Measurements from ENCODE around the gene AUTS2.
A peak's percentile ranks its signal among the peaks of the same experiment; 100 is the strongest.

The AUTS2 gene

DNA sequence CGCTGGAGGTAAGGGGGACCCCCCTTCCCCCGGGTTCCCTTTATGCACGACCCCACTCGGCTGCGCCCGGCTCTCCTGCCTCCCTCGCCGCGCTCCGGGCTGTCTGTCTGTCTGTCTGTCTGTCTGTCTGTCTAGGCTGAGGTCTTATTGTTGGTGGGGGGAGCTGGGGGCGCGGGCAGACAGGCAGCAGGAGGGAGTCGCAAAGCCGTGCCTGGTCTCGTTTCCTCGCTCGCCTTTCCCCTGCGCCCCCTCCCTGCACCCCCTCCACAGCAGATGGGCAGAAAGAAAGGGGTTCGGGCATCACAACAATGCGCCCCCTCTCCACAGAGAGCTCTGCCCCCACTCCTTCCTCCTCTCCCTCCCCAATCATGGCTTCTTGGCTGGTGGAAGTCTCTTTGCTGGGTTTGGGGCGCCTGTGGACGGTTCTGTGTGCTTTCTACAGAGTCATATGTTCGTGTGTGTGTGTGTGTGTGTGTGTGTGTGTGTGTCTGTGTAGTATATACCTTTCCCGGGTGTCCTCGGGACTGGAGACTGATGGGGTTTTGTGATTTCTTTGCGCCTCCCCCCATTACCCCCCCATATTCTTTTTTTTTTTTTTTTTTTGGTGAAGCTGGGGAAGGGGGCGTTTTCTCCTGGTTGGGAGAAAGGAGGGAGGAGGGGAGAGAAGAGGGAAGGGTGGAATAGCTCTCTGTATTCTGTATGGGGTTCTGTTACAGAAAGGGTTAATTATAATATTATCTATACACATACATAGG lies 1.9 kb downstream of the AUTS2 start:
- TF ChIP-seq, protein P1, sequence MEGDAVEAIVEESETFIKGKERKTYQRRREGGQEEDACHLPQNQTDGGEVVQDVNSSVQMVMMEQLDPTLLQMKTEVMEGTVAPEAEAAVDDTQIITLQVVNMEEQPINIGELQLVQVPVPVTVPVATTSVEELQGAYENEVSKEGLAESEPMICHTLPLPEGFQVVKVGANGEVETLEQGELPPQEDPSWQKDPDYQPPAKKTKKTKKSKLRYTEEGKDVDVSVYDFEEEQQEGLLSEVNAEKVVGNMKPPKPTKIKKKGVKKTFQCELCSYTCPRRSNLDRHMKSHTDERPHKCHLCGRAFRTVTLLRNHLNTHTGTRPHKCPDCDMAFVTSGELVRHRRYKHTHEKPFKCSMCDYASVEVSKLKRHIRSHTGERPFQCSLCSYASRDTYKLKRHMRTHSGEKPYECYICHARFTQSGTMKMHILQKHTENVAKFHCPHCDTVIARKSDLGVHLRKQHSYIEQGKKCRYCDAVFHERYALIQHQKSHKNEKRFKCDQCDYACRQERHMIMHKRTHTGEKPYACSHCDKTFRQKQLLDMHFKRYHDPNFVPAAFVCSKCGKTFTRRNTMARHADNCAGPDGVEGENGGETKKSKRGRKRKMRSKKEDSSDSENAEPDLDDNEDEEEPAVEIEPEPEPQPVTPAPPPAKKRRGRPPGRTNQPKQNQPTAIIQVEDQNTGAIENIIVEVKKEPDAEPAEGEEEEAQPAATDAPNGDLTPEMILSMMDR (IDR thresholded peaks at IDR 0.05; ENCODE audit: extremely low read depth, missing control alignments): no peak
- peak; percentile 51 for DNase-seq (ENCODE audit: low spot score)

GRCh38 chr7:69600710-69601519 lies 2.6 kb downstream of the AUTS2 start:
- no peak for DNase-seq (ENCODE audit: low spot score)
- TF ChIP-seq, protein P1 (IDR thresholded peaks at IDR 0.05; ENCODE audit: extremely low read depth, missing control alignments): no peak

GRCh38 chr7:69602522-69602921 lies 4.2 kb downstream of the AUTS2 start:
- no peak for DNase-seq (ENCODE audit: low spot score)
- TF ChIP-seq, protein P1 (IDR thresholded peaks at IDR 0.05; ENCODE audit: extremely low read depth, missing control alignments): no peak

DNA sequence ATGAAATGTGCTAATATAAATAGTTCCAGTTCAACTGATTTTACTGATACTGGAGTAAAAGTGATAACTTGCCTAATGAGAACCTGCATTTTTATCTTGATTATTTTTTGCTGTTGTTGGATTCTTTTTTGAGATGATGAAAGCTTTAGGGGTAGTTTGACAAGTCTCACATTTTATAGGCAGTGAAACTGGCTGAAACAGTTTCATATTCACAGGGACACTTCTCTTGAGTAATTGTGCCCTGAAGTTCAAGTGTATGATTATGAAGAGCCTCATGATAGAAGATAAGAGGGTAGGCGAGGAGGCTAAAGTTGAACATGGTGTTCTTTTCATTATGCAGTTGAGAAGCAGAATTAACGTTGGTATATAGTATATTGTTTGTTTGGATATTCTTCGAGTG lies 5.1 kb downstream of the AUTS2 start:
- TF ChIP-seq, protein P1 (IDR thresholded peaks at IDR 0.05; ENCODE audit: extremely low read depth, missing control alignments): no peak
- peak; percentile 40 for DNase-seq (ENCODE audit: low spot score)

- TF ChIP-seq, protein P1 (IDR thresholded peaks at IDR 0.05; ENCODE audit: extremely low read depth, missing control alignments): no peak
- DNase-seq (ENCODE audit: low spot score): peak; percentile 62
Observed at GRCh38 chr7:69603937-69604494, 5.7 kb downstream of the AUTS2 start.

DNA sequence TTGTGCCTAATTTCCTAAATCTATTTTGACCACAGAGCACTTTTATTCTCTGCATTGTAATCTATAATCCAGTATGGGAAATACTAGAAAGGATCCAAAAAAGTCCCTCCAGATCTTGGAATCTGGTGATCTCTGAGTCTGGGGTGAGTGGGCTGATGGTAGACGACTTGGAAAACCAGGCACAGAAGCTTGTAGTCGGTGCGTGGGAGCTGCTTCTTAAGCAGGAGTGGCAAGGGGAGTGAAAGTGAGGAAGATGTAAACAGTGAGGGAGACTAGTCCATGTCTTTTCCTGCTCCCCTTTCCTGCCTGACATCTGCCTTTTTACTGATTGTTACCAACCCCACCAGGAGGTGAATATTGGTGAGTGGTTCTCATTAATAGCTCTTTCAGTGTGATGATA lies 6.8 kb downstream of the AUTS2 start:
- TF ChIP-seq, protein P1 (IDR thresholded peaks at IDR 0.05; ENCODE audit: extremely low read depth, missing control alignments): no peak
- DNase-seq (ENCODE audit: low spot score): no peak

GRCh38 chr7:69605546-69605945 lies 7.3 kb downstream of the AUTS2 start:
- DNase-seq (ENCODE audit: low spot score): no peak
- TF ChIP-seq, protein P1 (IDR thresholded peaks at IDR 0.05; ENCODE audit: extremely low read depth, missing control alignments): no peak
